Upper lobe of left lung (tissue), 4 donors: ENCODE measurements around the gene PPP1R3C.

Experiments
- EP300 ChIP-seq, 4 donors: sonication (generic); formaldehyde crosslinking; IDR thresholded peaks; one replicate each; pipeline ENCODE4 v1.5.1; 2017; ENCODE audit warnings: antibody characterized with exemption in 4 of 4, control low read depth in 2 of 4
- POLR2AphosphoS5 ChIP-seq, 2 donors: sonication (generic); formaldehyde crosslinking; IDR thresholded peaks; one replicate each; pipeline ENCODE4 v1.5.1; 2017; ENCODE audit warnings: antibody characterized with exemption in 2 of 2
- TF ChIP-seq, protein P1 (sequence below), 6 experiments: fragments of 450-650 bp in 4 of 6; fragments of 200-600 bp in 2 of 6; sonication (generic) in 2 of 6; IDR thresholded peaks; one replicate each; pipeline ENCODE4 v1.5.1; 2016 to 2019; ENCODE audit warnings: antibody characterized with exemption in 6 of 6

DNA sequence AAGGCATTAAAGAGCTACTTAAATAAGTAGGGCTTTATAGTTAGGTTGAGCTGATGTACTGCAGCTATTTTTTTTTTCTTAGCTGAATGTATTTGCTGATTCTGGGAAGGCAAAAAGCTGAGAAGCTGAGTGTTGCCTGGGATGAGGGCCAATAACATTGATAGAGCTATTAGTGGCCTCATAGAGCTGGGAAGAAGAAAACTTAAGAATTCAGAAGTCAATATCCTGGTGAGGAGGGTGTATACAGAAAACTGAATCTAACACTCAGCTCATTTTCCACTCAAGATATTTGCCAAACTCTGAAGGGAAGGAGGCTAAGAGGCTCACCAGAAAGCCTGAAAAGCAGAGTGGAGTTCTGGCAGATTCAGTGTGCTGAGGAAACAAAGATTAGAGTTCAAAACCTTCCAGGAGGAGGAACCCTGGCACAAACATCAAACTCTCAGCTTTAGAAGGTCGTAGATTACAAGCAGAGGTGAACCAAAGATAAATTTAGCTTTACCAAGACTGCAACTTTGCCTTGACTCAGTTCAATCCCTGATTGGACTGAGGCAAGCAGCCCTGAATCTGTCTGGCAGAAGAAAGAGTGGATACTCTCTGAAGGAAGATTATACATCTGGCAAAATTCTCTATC is 11.3 kb downstream of the PPP1R3C start:
- no peak for TF ChIP-seq POLR2AphosphoS5 (IDR thresholded peaks at IDR 0.05)
- TF ChIP-seq, protein P1, sequence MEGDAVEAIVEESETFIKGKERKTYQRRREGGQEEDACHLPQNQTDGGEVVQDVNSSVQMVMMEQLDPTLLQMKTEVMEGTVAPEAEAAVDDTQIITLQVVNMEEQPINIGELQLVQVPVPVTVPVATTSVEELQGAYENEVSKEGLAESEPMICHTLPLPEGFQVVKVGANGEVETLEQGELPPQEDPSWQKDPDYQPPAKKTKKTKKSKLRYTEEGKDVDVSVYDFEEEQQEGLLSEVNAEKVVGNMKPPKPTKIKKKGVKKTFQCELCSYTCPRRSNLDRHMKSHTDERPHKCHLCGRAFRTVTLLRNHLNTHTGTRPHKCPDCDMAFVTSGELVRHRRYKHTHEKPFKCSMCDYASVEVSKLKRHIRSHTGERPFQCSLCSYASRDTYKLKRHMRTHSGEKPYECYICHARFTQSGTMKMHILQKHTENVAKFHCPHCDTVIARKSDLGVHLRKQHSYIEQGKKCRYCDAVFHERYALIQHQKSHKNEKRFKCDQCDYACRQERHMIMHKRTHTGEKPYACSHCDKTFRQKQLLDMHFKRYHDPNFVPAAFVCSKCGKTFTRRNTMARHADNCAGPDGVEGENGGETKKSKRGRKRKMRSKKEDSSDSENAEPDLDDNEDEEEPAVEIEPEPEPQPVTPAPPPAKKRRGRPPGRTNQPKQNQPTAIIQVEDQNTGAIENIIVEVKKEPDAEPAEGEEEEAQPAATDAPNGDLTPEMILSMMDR (IDR thresholded peaks at IDR 0.05): no peak
- no peak for TF ChIP-seq EP300 (IDR thresholded peaks at IDR 0.05)
